GM20000 (cell line): ENCODE results near the gene GDPD5.

ENCODE experiments used
- DNase-seq: peaks from one replicate; pipeline ENCODE4 v3.0.0; 2012; ENCODE audit warnings: low spot score
- CTCF ChIP-seq: IDR thresholded peaks from 2 replicates; pipeline ENCODE4 v1.5.1; 2012; ENCODE audit warnings: mild to moderate bottlenecking, control low read depth; ENCODE audit errors: extremely low read depth, missing control alignments

Gene GDPD5

GRCh38 chr11:75556275-75556674 lies 30.5 kb upstream of the GDPD5 start:
- DNase-seq = no peak
- no peak for TF ChIP-seq CTCF

GRCh38 chr11:75555079-75555811 lies 29.5 kb upstream of the GDPD5 start:
- no peak for TF ChIP-seq CTCF
- DNase-seq = no peak

GRCh38 chr11:75554258-75555022 lies 28.7 kb upstream of the GDPD5 start:
- no peak for TF ChIP-seq CTCF
- DNase-seq = no peak

GRCh38 chr11:75553889-75554257 lies 28.1 kb upstream of the GDPD5 start:
- no peak for DNase-seq
- no peak for TF ChIP-seq CTCF

GRCh38 chr11:75553182-75553581 lies 27.4 kb upstream of the GDPD5 start:
- no peak for TF ChIP-seq CTCF
- no peak for DNase-seq

- DNase-seq = no peak
- no peak for TF ChIP-seq CTCF
Measured at GRCh38 chr11:75549370-75549958, 23.7 kb upstream of the GDPD5 start.

GRCh38 chr11:75548595-75549272 lies 23.0 kb upstream of the GDPD5 start:
- DNase-seq = no peak
- no peak for TF ChIP-seq CTCF
